Neuron (in vitro differentiated cells): ENCODE data around the gene CA12.

Source experiments
- H2AFZ ChIP-seq: one replicate; pipeline ENCODE4 v1.6.1; 2013; ENCODE audit warnings: low read depth, mild to moderate bottlenecking, inconsistent platforms, low read length, moderate library complexity
- H3K27me3 ChIP-seq: one replicate; pipeline ENCODE4 v1.6.1; 2013; ENCODE audit warnings: low read length; ENCODE audit not compliant: insufficient read depth
- H3K36me3 ChIP-seq: one replicate; pipeline ENCODE4 v1.6.1; 2013; ENCODE audit warnings: low read length; ENCODE audit not compliant: insufficient read depth
- H3K4me1 ChIP-seq: one replicate; pipeline ENCODE4 v1.6.1; 2013; ENCODE audit warnings: low read length; ENCODE audit not compliant: insufficient read depth
- H3K4me3 ChIP-seq: 2 replicates; pipeline ENCODE4 v1.5.1; 2013; ENCODE audit warnings: mild to moderate bottlenecking, low read length, moderate library complexity
- H3K9me3 ChIP-seq: one replicate; pipeline ENCODE4 v1.6.1; 2013; ENCODE audit warnings: low read length

The CA12 gene

DNA sequence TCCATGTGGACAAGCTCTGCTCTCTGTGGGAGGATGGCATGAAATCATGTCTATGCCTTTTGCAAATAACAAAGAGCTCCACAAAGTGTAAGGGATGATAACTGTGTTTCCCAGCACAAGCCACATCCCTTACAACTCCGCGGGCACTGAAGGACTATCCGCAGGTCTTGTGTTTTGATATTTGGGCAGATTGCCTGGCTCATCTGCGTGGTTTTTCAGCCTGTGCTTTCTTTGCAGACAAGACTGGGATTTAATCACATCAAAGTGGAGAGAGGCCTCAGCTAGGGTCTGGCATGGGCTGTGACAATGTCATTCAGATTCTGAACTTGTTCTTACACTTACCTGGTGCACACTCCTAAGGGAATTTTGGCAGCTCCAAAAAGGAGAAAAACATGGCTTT lies 30.2 kb upstream of the CA12 start:
- H3K27me3 ChIP-seq: peaks cover 3% of the 10 kb centered on the region
- no peak overlapping the region for H3K4me3 ChIP-seq
- H2AFZ ChIP-seq: no peak overlapping the region
- no peaks in the 10 kb centered on the region for H3K9me3 ChIP-seq
- H3K4me1 ChIP-seq: peaks cover 8% of the 10 kb centered on the region
- H3K36me3 ChIP-seq: no peaks in the 10 kb centered on the region

DNA sequence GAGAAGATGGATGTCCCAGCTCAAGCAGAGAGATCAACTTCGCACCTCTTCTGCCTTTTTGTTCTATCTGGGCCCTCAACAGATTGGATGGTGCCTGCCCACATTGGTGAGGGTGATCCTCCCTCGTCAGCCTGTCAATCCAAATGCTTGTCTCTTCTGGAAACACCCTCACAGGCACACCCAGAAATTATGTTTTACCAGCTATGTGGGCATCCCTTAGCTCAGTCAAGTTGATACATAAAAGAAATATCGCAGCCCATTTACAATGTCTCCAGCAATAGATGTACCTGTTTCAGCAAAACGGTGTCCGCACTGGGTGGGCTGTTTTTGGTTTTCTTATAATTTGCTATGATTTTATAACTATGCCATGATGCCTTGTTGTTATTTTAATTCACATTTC lies 27.5 kb upstream of the CA12 start:
- H3K36me3 ChIP-seq: no peaks in the 10 kb centered on the region
- H2AFZ ChIP-seq: no peak overlapping the region
- peaks cover 3% of the 10 kb centered on the region for H3K27me3 ChIP-seq
- H3K4me1 ChIP-seq: peaks cover 14% of the 10 kb centered on the region
- no peaks in the 10 kb centered on the region for H3K9me3 ChIP-seq
- no peak overlapping the region for H3K4me3 ChIP-seq

- Histone ChIP-seq H3K9me3 (no peaks in the 10 kb centered on the region), H3K27me3 (peaks cover 3% of the 10 kb centered on the region), H2AFZ (no peak overlapping the region), H3K4me3 (no peak overlapping the region), H3K4me1 (peaks cover 14% of the 10 kb centered on the region), H3K36me3 (no peaks in the 10 kb centered on the region)
Observed at GRCh38 chr15:63408524-63408923, 26.9 kb upstream of the CA12 start.

DNA sequence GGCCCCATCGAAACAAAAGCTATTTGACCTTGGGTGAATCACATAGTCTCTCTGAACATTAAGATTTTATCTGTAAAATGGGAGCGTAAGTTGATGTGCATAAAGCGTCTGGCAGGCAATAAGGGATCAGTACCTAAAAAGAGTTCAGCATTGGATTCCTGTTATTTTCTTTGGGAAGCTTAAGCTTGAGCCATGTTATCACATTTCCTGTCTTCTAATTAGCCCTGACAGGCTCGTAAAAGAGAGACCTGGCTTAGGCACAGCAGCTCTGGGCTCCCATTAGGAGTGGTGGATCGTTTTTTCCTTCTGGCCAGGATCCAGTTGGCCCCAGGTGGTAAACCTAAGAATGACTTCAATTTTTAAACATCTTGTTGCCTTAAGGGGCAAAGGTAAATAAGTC lies 26.0 kb upstream of the CA12 start:
- Histone ChIP-seq H3K4me3 (no peak overlapping the region), H3K27me3 (peaks cover 3% of the 10 kb centered on the region), H2AFZ (no peak overlapping the region), H3K9me3 (no peaks in the 10 kb centered on the region), H3K36me3 (no peaks in the 10 kb centered on the region), H3K4me1 (peaks cover 8% of the 10 kb centered on the region)

DNA sequence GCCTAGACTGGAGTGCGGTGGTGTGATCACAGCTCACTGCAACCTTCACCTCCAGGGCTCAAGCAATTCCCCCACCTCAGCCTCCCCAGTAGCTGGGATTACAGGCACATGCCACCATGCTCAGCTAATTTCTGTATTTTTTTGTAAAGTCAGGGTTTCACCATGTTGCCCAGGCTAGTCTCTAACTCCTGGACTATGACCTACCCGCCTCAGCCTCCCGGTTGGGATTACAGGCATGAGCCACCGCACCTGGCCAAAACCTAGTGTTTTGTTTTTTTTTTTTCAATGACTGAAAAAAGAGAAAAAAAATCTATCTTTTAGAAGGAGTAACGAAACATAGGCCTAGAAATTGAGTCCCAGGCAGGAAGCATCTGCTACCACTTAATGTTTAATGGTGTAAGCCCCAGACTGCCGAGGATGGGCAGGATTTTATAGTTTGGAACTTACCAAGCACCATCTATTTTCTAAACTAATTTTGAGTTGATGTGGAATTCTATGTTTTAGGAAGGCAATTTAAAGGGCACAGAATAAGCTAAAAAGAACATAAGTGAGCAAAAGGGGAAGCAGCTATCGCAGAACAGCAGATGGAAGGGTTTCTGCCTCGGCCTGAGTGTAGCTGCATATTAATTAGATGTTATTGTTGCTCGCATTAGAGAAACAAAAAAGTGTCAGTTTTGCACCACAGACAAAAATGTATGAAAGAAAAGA lies 24.2 kb upstream of the CA12 start:
- no peaks in the 10 kb centered on the region for H3K27me3 ChIP-seq
- H3K4me3 ChIP-seq: no peak overlapping the region
- peaks cover 8% of the 10 kb centered on the region for H3K4me1 ChIP-seq
- H2AFZ ChIP-seq: no peak overlapping the region
- H3K9me3 ChIP-seq: no peaks in the 10 kb centered on the region
- H3K36me3 ChIP-seq: no peaks in the 10 kb centered on the region

- H3K4me1 ChIP-seq: peaks cover 8% of the 10 kb centered on the region
- H3K36me3 ChIP-seq: no peaks in the 10 kb centered on the region
- H2AFZ ChIP-seq: no peak overlapping the region
- H3K9me3 ChIP-seq: no peaks in the 10 kb centered on the region
- no peak overlapping the region for H3K4me3 ChIP-seq
- no peaks in the 10 kb centered on the region for H3K27me3 ChIP-seq
Observed at GRCh38 chr15:63405159-63405558, 23.5 kb upstream of the CA12 start.

- H3K9me3 ChIP-seq: no peaks in the 10 kb centered on the region
- no peak overlapping the region for H2AFZ ChIP-seq
- no peaks in the 10 kb centered on the region for H3K27me3 ChIP-seq
- no peaks in the 10 kb centered on the region for H3K36me3 ChIP-seq
- H3K4me3 ChIP-seq: no peak overlapping the region
- peaks cover 8% of the 10 kb centered on the region for H3K4me1 ChIP-seq
Observed at GRCh38 chr15:63403254-63403945, 21.8 kb upstream of the CA12 start.

DNA sequence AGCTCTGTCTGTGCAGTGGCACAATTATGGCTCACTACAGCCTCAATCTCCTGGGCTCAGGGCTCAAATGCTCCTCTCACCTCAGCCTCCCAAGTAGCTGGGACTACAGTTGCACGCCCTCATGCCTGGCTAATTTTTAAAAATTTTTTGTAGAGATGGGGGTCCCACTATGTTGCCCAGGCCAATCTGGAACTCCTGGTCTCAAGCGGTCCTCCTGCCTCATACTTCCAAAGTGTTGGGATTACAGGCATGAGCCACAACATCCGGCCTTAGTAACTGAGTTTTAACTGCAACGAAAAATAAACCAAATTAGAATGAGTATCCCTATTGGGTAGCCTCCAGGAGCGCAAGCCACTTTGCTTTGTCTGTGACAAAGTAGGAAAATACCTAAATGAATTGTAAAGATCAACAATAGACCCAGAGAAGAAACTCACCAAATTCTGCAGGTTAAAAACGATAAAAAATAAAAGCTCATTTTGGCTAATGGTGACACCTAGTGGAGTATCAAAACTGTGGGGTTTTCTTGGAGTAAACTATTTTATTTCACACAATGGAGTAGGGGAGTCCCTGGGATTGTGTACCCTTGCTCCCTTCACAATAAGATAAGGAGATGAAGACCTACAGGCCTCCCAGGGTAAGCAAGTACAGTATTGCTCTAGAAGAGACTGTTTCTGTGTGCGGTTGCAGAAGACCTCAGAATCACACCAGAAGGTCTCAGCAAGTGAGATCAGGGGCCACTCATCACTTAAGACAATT lies 21.0 kb upstream of the CA12 start:
- Histone ChIP-seq H3K27me3 (no peaks in the 10 kb centered on the region), H3K9me3 (no peaks in the 10 kb centered on the region), H3K4me1 (peaks cover 8% of the 10 kb centered on the region), H2AFZ (no peak overlapping the region), H3K4me3 (no peak overlapping the region), H3K36me3 (no peaks in the 10 kb centered on the region)

- Histone ChIP-seq H3K4me3 (no peak overlapping the region), H3K27me3 (no peaks in the 10 kb centered on the region), H2AFZ (no peak overlapping the region), H3K9me3 (no peaks in the 10 kb centered on the region), H3K36me3 (no peaks in the 10 kb centered on the region), H3K4me1 (peaks cover 8% of the 10 kb centered on the region)
Observed at GRCh38 chr15:63401714-63402497, 20.3 kb upstream of the CA12 start.

DNA sequence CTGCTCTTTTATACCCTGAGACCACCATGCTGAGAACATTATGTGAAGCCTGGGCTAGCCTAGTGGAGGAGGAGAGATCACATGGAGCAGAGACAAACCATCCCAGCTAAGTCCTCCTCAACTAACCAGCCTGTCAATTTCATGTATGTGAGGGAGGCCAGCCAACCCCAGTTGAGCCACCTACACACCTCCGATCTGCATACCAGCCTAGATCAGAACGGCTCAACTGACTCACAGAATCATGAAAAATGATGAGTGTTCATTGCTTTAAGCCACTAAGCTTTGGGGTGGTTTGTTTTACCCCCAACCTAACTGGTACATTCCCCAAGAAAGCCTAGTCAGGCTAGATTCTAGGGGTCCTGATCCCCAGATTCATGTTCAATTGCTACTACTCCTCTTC lies 19.4 kb upstream of the CA12 start:
- Histone ChIP-seq H3K36me3 (no peaks in the 10 kb centered on the region), H3K4me3 (no peak overlapping the region), H3K4me1 (peaks cover 3% of the 10 kb centered on the region), H2AFZ (no peak overlapping the region), H3K27me3 (no peaks in the 10 kb centered on the region), H3K9me3 (no peaks in the 10 kb centered on the region)

DNA sequence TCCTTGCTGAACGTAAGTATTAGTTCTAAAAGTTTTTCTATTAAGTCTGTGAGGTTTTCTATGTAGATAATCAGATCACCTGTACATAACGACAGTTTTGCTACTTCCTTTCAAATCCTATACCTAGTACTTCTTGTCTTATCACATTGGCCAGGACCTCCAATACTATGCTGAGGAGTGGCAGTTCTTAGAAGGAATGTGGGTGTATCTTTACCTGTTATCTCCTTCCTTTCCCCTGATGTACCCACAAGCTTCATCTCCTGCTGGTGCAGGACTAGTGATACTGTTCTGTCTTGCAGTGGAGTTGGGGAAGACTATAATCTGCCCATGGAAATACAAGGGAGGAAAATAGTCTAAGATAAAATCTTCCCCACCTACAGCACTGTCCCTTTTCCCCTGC lies 16.8 kb upstream of the CA12 start:
- Histone ChIP-seq H2AFZ (no peak overlapping the region), H3K36me3 (no peaks in the 10 kb centered on the region), H3K4me1 (no peaks in the 10 kb centered on the region), H3K4me3 (no peak overlapping the region), H3K9me3 (no peaks in the 10 kb centered on the region), H3K27me3 (no peaks in the 10 kb centered on the region)

GRCh38 chr15:63396152-63396928 lies 14.7 kb upstream of the CA12 start:
- no peak overlapping the region for H3K4me3 ChIP-seq
- no peak overlapping the region for H2AFZ ChIP-seq
- no peaks in the 10 kb centered on the region for H3K4me1 ChIP-seq
- H3K27me3 ChIP-seq: no peaks in the 10 kb centered on the region
- no peaks in the 10 kb centered on the region for H3K36me3 ChIP-seq
- no peaks in the 10 kb centered on the region for H3K9me3 ChIP-seq
